ENCODE results near the gene LYZL6. TPM values are rescaled to one million over a fixed set of nuclear protein-coding genes. Genes with fewer than 3 reads are reported as not detected.

The LYZL6 gene
- total RNA-seq, 2 experiments from 2014 or later: not detected

- POLR2A ChIA-PET: no interaction called here
- ATAC-seq (ENCODE audit: poor library complexity): no peak
- Histone ChIP-seq H3K36me3 (ENCODE audit: insufficient read depth, low read length) (no peaks in the 10 kb centered on the region), H3K27ac (ENCODE audit: low read depth in 1 of 2, low read length in 2 of 2) (no peak overlapping the region), H3K9me3 (ENCODE audit: control insufficient read depth in 1 of 2, insufficient read depth in 1 of 2, low read length in 2 of 2) (no peaks in the 10 kb centered on the region), H3K4me3 (ENCODE audit: low read length) (no peak overlapping the region), H3K4me1 (ENCODE audit: insufficient read depth, low read length) (no peaks in the 10 kb centered on the region), H3K27me3 (ENCODE audit: control insufficient read depth in 1 of 2, insufficient read depth in 2 of 2, low read length in 2 of 2) (no peaks in the 10 kb centered on the region)
- H3K4me1 Mint-ChIP-seq (ENCODE audit: low read depth): no peaks in the 10 kb centered on the region
- H3K9me3 Mint-ChIP-seq: no peaks in the 10 kb centered on the region
- no peaks in the 10 kb centered on the region for H3K36me3 Mint-ChIP-seq (ENCODE audit: low read depth)
- CTCF ChIA-PET: no interaction called here
- H3K27me3 Mint-ChIP-seq: peaks cover 19% of the 10 kb centered on the region
- H3K27ac Mint-ChIP-seq: no peak overlapping the region
- intact Hi-C loops (cut with DNase I, micrococcal nuclease): no loop called here
- no peak overlapping the region for H3K4me3 Mint-ChIP-seq
- no peak for TF ChIP-seq CTCF (IDR thresholded peaks at IDR 0.05)
- no peak for DNase-seq
Measured at GRCh38 chr17:35977509-35977908, 34.0 kb upstream of the LYZL6 start.

- CTCF ChIA-PET: no interaction called here
- Histone ChIP-seq H3K4me1 (ENCODE audit: insufficient read depth, low read length) (peaks cover 3% of the 10 kb centered on the region), H3K27me3 (ENCODE audit: control insufficient read depth in 1 of 2, insufficient read depth in 2 of 2, low read length in 2 of 2) (no peaks in the 10 kb centered on the region), H3K27ac (ENCODE audit: low read depth in 1 of 2, low read length in 2 of 2) (no peak overlapping the region), H3K9me3 (ENCODE audit: control insufficient read depth in 1 of 2, insufficient read depth in 1 of 2, low read length in 2 of 2) (no peaks in the 10 kb centered on the region), H3K4me3 (ENCODE audit: low read length) (no peak overlapping the region), H3K36me3 (ENCODE audit: insufficient read depth, low read length) (no peaks in the 10 kb centered on the region)
- no peak overlapping the region for H3K4me3 Mint-ChIP-seq
- H3K27me3 Mint-ChIP-seq: peaks cover 16% of the 10 kb centered on the region
- intact Hi-C loops (cut with DNase I, micrococcal nuclease): no loop called here
- no peak overlapping the region for H3K27ac Mint-ChIP-seq
- no peak for ATAC-seq (ENCODE audit: poor library complexity)
- DNase-seq: no peak
- no peaks in the 10 kb centered on the region for H3K36me3 Mint-ChIP-seq (ENCODE audit: low read depth)
- H3K9me3 Mint-ChIP-seq: no peaks in the 10 kb centered on the region
- no peaks in the 10 kb centered on the region for H3K4me1 Mint-ChIP-seq (ENCODE audit: low read depth)
- POLR2A ChIA-PET: no interaction called here
- TF ChIP-seq CTCF (IDR thresholded peaks at IDR 0.05): no peak
Measured at GRCh38 chr17:35973333-35974260, 30.1 kb upstream of the LYZL6 start.

GRCh38 chr17:35972945-35973332 lies 29.4 kb upstream of the LYZL6 start:
- DNase-seq: no peak
- intact Hi-C loops (cut with DNase I, micrococcal nuclease): no loop called here
- CTCF ChIA-PET: no interaction called here
- Histone ChIP-seq H3K4me1 (ENCODE audit: insufficient read depth, low read length) (peaks cover 3% of the 10 kb centered on the region), H3K27ac (ENCODE audit: low read depth in 1 of 2, low read length in 2 of 2) (no peak overlapping the region), H3K36me3 (ENCODE audit: insufficient read depth, low read length) (no peaks in the 10 kb centered on the region), H3K27me3 (ENCODE audit: control insufficient read depth in 1 of 2, insufficient read depth in 2 of 2, low read length in 2 of 2) (no peaks in the 10 kb centered on the region), H3K4me3 (ENCODE audit: low read length) (no peak overlapping the region), H3K9me3 (ENCODE audit: control insufficient read depth in 1 of 2, insufficient read depth in 1 of 2, low read length in 2 of 2) (no peaks in the 10 kb centered on the region)
- Mint-ChIP-seq H3K4me3 (no peak overlapping the region), H3K4me1 (ENCODE audit: low read depth) (no peaks in the 10 kb centered on the region), H3K9me3 (no peaks in the 10 kb centered on the region), H3K36me3 (ENCODE audit: low read depth) (no peaks in the 10 kb centered on the region), H3K27me3 (peaks cover 9% of the 10 kb centered on the region), H3K27ac (no peak overlapping the region)
- TF ChIP-seq CTCF (IDR thresholded peaks at IDR 0.05): no peak
- ATAC-seq (ENCODE audit: poor library complexity): no peak
- POLR2A ChIA-PET: no interaction called here
